ENCODE data around the gene ACOXL. TPM values are rescaled to one million over a fixed set of nuclear protein-coding genes. Genes with fewer than 3 reads are reported as not detected.

Gene ACOXL
- total RNA-seq, 2 experiments from 2014 or later: 0.14 to 0.56 TPM

GRCh38 chr2:110746586-110747521 is 14.5 kb downstream of the ACOXL start:
- DNase-seq (no peak), ATAC-seq (no peak)
- H3K36me3 Mint-ChIP-seq (ENCODE audit: low read depth): no peaks in the 10 kb centered on the region
- intact Hi-C loops (cut with micrococcal nuclease): loop anchor here (5.0 kb wide), 1 partner anchor 70 kb away; the partner anchor contains the start of gene BUB1
- ChIA-PET CTCF (no interaction called here), POLR2A (no interaction called here)
- peaks cover 62% of the 10 kb centered on the region for H3K27me3 Mint-ChIP-seq
- TF ChIP-seq CTCF (IDR thresholded peaks at IDR 0.05): no peak
- H3K9me3 Mint-ChIP-seq: no peaks in the 10 kb centered on the region
- no peak overlapping the region for H3K27ac Mint-ChIP-seq
- H3K4me3 Mint-ChIP-seq: no peak overlapping the region
- H3K4me1 Mint-ChIP-seq (ENCODE audit: low read depth): peaks cover 21% of the 10 kb centered on the region

- no peak overlapping the region for H3K27ac Mint-ChIP-seq
- CTCF ChIA-PET: no interaction called here
- H3K36me3 Mint-ChIP-seq (ENCODE audit: low read depth): no peaks in the 10 kb centered on the region
- no peak for TF ChIP-seq CTCF (IDR thresholded peaks at IDR 0.05)
- intact Hi-C loops (cut with micrococcal nuclease): loop anchor here (5.0 kb wide), 1 partner anchor 71 kb away; the partner anchor contains the start of gene BUB1
- H3K4me3 Mint-ChIP-seq: no peak overlapping the region
- peaks cover 21% of the 10 kb centered on the region for H3K4me1 Mint-ChIP-seq (ENCODE audit: low read depth)
- peak; percentile 29 for ATAC-seq
- peaks cover 58% of the 10 kb centered on the region for H3K27me3 Mint-ChIP-seq
- peak; percentile 31 for DNase-seq
- POLR2A ChIA-PET: interaction anchor here (1.1 to 1.5 kb wide), 3 partner anchors 73 to 111 kb away, joined by 3 to 6 read pairs (median 4); no protein-coding TSS in a partner anchor
- H3K9me3 Mint-ChIP-seq: no peaks in the 10 kb centered on the region
Measured at GRCh38 chr2:110747522-110748488, 15.4 kb downstream of the ACOXL start.

- Mint-ChIP-seq H3K4me3 (peak overlapping the region; percentile 37), H3K27ac (peak overlapping the region; percentile 46), H3K4me1 (ENCODE audit: low read depth) (peaks cover 21% of the 10 kb centered on the region), H3K27me3 (peaks cover 58% of the 10 kb centered on the region), H3K9me3 (no peaks in the 10 kb centered on the region), H3K36me3 (ENCODE audit: low read depth) (no peaks in the 10 kb centered on the region)
- DNase-seq (peak; percentile 88), ATAC-seq (peak; percentile 95)
- POLR2A ChIA-PET: interaction anchor here (1.1 to 1.5 kb wide), 3 partner anchors 73 to 110 kb away, joined by 3 to 6 read pairs (median 4); no protein-coding TSS in a partner anchor
- intact Hi-C loops (cut with micrococcal nuclease): loop anchor here (5.0 kb wide), 1 partner anchor 71 kb away; the partner anchor contains the start of gene BUB1
- CTCF ChIA-PET: interaction anchor here (0.6 to 0.7 kb wide), 2 partner anchors 69 to 71 kb away, joined by 4 to 5 read pairs; partner anchors contain the start of gene BUB1
- no peak for TF ChIP-seq CTCF (IDR thresholded peaks at IDR 0.05)
Measured at GRCh38 chr2:110748489-110748867, 16.1 kb downstream of the ACOXL start.

- H3K4me3 Mint-ChIP-seq: no peak overlapping the region
- CTCF ChIA-PET: no interaction called here
- peaks cover 35% of the 10 kb centered on the region for H3K27me3 Mint-ChIP-seq
- peaks cover 21% of the 10 kb centered on the region for H3K4me1 Mint-ChIP-seq (ENCODE audit: low read depth)
- TF ChIP-seq CTCF (IDR thresholded peaks at IDR 0.05): no peak
- POLR2A ChIA-PET: no interaction called here
- H3K27ac Mint-ChIP-seq: no peak overlapping the region
- DNase-seq (no peak), ATAC-seq (no peak)
- no peaks in the 10 kb centered on the region for H3K9me3 Mint-ChIP-seq
- intact Hi-C loops (cut with micrococcal nuclease): no loop called here
- H3K36me3 Mint-ChIP-seq (ENCODE audit: low read depth): no peaks in the 10 kb centered on the region
Measured at GRCh38 chr2:110751642-110752041, 19.3 kb downstream of the ACOXL start.

Data from activated CD8-positive, alpha-beta T cell treated with anti-CD3 and anti-CD28 coated beads for 36 hours (primary cell).